Stimulated activated CD8-positive, alpha-beta memory T cell treated with anti-CD3 and anti-CD28 coated beads, Interleukin-4, amount 100 ng/mL, for 48 hours (primary cell): ENCODE measurements around the gene ARID5A.
A peak's percentile ranks its signal among the peaks of the same experiment; 100 is the strongest.

Source experiments
- DNase-seq: peaks from one replicate; pipeline ENCODE4 v3.0.0-alpha.2; 2020

Gene ARID5A

GRCh38 chr2:96528006-96528699 lies 8.4 kb upstream of the ARID5A start:
- DNase-seq, result peak; percentile 87

GRCh38 chr2:96528700-96529375 lies 7.7 kb upstream of the ARID5A start:
- peak; percentile 23 for DNase-seq

- no peak for DNase-seq
Measured at GRCh38 chr2:96529376-96530143, 7.0 kb upstream of the ARID5A start.

- peak; percentile 36 for DNase-seq
Measured at GRCh38 chr2:96530144-96530430, 6.5 kb upstream of the ARID5A start.

- DNase-seq, result peak; percentile 40
Measured at GRCh38 chr2:96530474-96531357, 5.8 kb upstream of the ARID5A start.

- DNase-seq, result peak; percentile 23
Measured at GRCh38 chr2:96531366-96531765, 5.2 kb upstream of the ARID5A start.

- DNase-seq, result peak; percentile 89
Measured at GRCh38 chr2:96531872-96532505, 4.6 kb upstream of the ARID5A start.

- DNase-seq, result peak; percentile 28
Measured at GRCh38 chr2:96532641-96533291, 3.8 kb upstream of the ARID5A start.

GRCh38 chr2:96533292-96534073 lies 3.1 kb upstream of the ARID5A start:
- DNase-seq, result peak; percentile 23

- no peak for DNase-seq
Measured at GRCh38 chr2:96534141-96534540, 2.4 kb upstream of the ARID5A start.

- no peak for DNase-seq
Measured at GRCh38 chr2:96534701-96535181, 1.8 kb upstream of the ARID5A start.

- DNase-seq, result no peak
Measured at GRCh38 chr2:96535331-96535730, 1.2 kb upstream of the ARID5A start.

- DNase-seq, result peak; percentile 90
Measured at GRCh38 chr2:96537066-96537733, 648 bp downstream of the ARID5A start.

- DNase-seq, result peak; percentile 60
Measured at GRCh38 chr2:96537734-96538486, 1.4 kb downstream of the ARID5A start.

- DNase-seq, result peak; percentile 95
Measured at GRCh38 chr2:96538487-96539214, 2.1 kb downstream of the ARID5A start.

GRCh38 chr2:96539215-96539920 lies 2.8 kb downstream of the ARID5A start:
- DNase-seq, result no peak

- DNase-seq, result no peak
Measured at GRCh38 chr2:96540136-96540535, 3.6 kb downstream of the ARID5A start.
